ENCODE measurements around the gene TFB1M.
"Not testable (repeated sequence)": the region's sequence is repeated elsewhere in the genome, so short reads cannot be mapped to it uniquely, and the experiment has no call there.

The TFB1M gene

DNA sequence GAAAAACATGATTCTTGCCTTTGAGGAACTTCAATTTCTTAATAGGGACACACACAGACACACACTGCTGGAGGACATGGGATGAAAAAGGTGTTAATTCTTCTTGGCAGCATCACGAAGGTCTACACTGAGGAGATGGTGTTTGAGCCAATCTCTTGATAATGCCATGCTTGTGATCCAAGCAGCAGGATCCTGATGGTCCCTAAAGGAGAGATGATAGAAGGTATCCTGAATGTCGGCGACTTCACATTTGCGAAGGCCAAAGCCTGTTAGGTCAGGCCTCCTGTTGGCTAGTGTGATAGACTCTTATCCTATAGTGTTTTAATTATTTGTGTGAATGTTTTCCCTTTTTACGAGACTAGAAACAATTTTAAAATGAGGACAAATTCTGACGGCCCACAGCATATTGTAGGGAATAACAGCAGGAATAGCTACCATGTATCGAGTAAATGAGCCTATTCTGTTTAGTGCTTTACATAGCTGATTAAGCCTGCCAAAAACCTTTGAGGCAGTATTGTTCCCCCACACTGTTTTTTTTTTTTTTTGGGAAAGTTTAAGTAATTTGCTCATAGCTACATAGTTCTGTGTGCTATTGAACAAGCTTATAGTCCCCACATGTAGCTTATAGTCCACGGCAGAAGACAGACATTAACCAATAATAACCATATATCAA, 15.3 kb upstream of the TFB1M start:
- no peak for DNase-seq (ENCODE audit: low read depth)

DNA sequence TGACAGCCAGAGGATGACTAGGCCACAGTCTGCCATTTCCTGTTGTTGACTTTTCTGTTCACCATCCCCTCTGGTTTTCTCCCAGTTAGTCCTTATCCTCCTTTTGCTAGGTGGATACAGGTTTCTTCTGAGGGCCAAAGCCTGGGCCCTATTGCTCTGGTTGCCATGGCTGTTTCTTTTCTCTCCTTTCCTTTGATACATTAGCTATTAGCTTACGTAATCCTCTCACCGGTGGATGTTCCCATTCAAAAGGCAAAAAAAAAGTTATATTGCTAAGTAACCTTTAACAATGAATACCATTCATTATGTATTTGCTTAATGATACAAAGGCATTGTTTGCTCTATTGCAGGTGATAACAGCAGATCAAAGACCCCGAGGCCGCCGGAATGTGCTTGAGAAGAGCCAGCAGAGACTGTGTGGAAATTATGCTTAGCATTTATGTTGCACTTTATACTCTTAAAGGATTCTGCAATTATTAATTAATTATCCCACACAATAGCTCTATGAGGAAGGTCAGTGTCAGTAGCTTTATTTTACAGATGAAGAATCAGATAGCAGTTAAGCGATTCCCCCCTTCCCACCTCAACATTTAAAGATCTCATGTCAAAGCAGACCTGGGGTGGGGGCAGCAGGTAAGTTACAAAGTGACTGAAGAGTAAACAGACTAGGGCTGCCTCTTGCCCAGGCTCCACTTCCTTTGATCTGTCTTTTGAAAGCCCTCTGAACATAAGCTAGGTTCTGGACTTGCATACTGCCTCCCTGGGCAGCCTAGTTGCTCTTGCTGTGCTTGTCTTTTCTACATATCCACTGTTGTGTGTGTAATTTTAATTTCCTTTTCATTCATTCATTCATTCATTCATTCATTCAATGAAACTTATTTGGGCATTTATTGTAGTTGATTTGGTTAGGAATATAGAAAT, 14.5 kb upstream of the TFB1M start:
- no peak for DNase-seq (ENCODE audit: low read depth)

DNA sequence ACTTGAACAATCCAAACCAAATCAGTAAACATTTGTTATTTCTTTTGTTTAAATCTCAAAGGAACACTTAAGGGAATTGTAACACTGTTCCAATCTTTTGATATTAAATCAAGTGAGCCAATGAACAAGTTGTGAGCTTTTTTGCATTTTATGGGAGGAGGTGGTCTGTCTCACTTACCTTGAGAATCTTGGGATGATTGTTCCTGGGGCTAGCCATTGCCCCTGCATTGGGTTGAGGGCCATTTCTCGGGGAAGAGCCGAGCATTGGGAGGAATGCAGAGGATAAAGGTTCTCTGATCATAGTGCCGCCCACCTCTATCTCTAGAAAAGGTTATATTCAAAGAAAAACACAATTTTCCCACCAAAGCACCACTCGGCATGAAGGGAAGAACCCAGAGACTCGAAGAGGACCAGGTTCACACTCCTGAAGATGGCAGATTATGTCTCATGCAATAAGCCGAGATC, 13.8 kb upstream of the TFB1M start:
- no peak for DNase-seq (ENCODE audit: low read depth)

DNA sequence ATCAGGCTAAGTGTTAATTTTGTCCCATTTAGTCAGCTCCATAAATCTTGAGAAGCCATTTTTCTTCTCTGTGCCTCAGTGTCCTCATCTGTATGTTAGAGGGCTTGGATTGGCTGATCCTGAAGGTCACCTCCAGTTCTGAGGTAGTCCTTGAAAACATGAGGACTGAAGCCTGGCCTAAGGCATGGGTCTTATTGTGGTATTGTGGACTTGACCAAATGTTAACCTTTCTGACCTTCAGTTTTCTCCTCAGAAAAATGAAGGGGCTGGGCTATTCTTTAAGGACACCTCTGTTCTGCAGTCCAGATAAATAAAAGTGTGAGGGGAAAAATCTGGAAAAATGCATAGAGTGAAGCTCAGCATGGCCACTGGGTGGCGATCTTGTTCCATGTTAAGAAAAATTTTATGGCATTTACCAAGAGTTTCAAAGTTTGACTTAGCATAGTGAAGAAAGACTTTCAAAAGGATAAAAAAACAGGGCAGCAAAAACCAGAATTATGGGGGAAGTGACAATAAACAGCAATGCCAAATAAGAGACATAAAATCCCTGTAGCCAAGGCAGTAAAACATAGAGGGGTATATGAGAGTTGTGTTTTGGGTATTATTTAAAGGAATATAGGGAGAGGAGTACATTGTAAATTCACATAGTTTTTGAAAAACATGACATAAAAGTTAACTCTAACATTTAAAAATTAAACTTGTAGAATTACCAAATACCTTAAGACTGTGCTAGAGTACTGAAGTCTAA, 13.2 kb upstream of the TFB1M start:
- DNase-seq (ENCODE audit: low read depth), result peak; percentile 51

DNA sequence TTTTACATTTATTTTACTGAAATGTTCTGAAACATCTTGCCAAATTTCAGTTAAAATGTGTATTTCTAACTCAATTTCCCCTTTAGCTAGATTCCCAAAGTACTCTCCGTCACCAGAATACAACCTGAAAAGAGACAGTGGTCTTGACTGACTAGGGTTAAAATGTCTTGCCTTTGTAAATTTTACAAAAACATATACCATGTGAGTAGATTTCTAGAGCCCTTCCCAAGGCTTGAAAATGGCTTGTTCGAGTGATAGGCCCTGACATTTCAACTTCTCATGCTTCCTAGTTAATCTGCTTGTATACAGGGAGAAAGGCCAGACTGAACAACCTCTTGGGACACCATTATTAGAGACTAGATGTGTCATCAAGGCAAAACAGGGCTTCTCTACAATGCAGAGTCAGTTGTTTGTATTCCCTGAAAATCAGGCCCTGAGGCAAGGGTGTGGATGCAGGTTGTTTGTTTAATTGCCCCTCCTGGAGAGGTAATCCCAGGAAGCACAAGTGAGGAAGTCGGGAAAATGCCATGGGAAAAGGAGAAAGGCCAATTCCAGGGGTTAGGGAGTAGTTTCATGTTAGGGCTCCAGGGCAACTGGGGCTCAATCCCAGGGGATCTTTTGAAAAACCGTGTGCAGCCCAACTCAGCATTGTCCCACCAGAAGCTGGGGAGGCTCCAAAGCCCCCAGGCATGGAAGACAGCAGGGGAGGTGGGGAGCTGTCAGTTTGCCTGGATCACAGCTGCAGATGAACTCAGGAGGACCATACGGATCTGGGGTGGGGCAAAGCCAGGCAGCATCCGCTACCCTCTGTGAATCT, 11.6 kb upstream of the TFB1M start:
- DNase-seq (ENCODE audit: low read depth), result no peak

DNA sequence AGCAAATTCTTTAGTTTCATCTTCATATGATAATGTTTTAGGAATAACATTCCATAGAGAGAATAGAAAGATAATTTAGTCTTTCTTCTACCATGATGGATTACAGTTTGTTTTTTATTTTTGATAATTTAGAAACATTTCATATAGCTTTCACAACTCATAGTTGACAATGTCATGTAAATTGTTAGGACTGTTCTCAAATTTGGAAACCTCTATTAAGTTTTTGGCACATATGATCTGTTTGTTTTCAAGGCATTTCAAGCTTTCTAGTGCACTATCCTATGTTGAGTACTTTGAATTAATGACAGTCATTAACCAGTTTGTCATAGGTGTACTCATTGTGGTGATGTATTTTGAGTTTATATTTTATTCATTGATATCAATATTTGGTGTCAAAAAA, 10.7 kb upstream of the TFB1M start:
- no peak for DNase-seq (ENCODE audit: low read depth)

DNA sequence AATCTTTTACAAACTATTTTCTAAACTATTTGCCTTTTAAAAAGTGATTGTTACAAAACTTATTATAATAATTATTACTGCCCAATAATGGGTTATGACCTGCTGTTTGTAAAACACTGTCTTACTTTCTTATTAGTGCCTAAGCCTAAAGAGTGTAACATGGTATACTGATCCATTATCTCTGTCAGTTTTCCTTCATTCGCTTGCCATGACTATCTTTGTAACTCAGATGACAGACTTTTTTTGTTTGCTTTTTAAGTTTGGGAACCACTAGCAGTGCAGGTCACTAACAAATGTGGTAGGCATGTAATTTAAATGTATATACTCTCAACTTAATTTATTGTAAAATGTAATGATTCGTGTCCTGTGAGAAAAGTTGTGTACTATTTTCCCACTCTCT, 9.9 kb upstream of the TFB1M start:
- DNase-seq (ENCODE audit: low read depth), result no peak

DNA sequence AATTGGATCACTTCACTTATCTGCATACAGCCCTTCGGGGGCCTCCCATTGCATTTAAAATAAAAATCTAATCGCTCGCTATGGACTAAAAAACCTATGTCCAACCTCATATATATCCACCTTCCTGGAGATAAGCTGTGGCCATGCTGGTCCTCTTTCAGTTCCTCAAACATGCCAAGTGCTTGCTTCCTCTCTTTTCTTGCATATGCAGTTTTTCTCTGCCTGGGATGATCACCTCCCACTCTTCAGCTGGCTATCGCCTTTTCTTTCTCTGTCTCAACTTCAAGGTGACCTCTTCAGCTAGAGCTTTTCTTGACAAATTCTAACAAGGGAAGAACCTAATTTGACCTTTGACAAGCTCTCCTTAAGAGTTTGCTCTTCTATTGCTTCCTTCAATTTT, 5.6 kb upstream of the TFB1M start:
- DNase-seq (ENCODE audit: low read depth), result no peak

DNA sequence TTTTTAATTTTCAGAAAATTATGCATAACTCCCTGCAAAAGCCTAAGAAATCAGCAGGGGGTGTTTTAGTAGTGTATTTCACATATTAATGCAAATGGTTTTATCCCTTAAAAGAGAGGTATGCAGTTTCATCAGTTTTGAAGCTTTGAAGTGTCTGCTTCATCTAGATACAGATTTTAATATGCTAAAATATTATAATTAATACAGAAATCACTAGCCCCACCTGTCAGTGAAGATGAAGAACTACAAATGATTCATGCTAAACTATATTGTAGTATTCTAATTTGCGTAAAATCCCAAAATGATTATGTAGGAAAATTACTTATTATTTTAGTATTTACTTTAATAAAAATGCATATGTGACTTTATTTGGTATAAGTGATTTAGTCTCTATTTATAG, 2.9 kb upstream of the TFB1M start:
- DNase-seq (ENCODE audit: low read depth), result no peak

DNA sequence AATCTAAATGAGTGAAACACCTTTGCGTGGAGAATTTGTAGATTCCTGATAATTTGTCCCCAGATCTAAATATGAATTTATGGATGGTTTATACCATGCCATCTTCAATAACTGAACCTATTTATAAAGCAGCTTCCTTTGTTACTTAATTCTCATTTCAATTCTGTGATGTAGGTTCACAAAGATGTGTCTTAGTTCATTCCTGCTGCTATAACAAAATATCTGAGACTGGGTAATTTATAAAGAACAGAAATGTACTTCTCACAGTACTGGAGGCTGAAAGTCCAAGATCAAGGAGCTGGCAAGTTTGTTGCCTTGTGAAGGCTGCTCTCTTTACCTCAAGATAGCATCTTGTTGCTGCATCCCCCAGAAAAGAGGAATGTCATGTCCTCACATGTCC, 2.1 kb upstream of the TFB1M start:
- DNase-seq (ENCODE audit: low read depth), result no peak

DNA sequence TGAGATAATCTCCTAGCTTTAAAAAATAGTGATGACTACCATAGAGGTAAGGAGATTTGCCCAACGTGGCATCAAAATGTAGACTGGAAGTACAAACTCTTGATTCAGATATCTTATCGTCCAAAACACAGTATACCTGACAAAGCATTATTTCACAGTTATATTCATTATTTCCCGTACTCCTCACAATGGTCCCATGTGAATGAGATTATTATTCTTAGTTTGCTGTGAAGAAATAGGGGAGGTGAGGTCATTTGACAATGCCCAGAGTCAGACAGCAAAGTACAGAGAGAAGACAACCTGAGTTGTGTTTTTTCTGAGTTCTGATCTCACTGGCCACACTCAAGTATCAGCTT, 1.2 kb upstream of the TFB1M start:
- no peak for DNase-seq (ENCODE audit: low read depth)

DNA sequence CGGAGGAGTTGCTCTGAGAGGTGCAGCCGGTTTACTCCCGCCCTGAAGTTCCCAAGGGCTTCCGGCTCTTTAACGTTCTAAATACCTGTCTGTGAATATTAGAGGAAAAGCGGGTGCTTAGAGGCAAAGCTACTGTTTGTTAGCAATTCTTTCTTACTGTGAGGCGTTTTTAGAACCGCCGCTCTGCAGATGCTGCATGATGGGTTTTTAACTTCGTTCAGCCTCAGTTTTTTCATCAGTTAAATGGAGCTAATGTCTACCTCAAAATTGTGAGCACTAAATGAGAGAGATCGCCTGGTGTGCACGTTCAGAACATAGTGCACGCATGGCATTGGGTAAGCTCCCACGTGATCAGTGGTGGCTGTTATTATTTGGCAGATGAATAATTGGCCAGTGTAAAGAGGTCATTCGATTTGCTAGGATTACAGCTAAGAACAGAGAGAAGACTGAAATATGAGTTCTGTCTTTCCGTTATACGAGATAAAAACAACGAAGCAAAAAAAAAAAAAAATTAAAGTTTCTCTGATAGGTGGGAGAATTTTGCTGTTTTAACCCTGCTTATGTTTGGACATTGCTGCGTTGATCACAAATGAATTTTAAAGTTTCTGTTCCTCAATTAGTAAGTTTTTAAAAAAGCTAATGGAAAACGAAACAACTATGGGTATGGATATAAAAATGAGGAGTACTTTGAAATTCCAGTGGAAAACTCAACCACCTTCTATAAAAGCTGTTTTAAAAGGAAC, 660 bp upstream of the TFB1M start:
- no peak for DNase-seq (ENCODE audit: low read depth)

DNA sequence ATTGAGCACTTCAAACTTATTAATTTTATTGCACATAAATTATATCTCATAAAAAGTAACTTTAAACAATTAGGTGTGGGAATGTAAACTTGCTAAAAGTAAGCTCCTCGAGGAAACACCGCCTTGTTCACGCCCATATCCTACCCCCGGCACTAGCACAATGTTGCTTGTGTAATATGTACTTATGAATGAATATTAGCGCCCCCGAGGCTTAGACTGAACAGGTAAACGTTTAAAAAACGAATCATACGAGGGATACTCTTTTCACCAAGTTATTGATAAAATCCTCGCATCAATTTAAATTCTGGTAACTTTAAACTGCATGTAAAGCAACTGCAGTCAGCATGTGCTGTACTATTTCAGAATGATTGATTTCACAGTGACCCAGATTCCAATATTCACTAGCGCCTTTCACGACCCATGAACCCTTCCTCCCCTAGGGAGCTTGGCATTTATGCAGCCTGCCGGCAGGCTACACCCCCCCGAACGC, 637 bp downstream of the TFB1M start:
- DNase-seq (ENCODE audit: low read depth), result no peak

DNA sequence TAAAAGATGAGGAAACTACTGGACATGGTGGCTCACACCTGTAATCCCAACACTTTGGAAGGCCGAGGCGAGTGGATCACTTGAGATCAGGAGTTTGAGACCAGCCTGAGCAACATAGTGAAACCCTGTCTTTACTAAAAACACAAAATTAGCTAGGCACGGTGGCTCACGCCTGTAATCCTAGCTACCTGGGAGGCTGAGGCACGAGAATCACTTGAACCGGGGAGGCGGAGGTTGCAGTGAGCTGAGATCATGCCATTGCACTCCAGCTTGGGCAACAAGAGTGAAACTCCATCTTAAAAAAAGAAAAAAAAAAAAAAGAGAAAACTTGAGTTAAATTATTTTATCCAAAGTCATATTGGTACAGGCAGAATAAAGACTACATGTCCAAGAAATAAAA, 1.3 kb downstream of the TFB1M start:
- not testable (repeated sequence) for DNase-seq (ENCODE audit: low read depth)

DNA sequence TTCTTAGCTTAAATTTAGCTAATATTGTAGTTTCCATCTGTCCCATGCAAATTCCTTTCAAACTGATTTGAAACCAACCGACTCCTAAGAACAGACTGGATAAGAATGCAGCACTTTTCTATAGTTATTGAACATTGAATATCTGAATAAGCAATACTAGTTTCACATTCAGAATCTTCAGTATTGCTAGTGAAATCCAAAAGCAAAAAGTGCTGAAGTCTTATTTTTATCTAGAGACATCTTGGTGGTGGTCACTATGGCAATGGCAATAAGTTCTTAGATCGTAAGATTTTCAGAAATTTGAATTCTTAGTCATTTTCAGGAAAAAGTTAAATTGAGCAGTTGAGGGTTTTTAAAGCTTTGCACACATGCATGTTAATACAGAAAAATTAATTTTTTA, 2.7 kb downstream of the TFB1M start:
- no peak for DNase-seq (ENCODE audit: low read depth)

DNA sequence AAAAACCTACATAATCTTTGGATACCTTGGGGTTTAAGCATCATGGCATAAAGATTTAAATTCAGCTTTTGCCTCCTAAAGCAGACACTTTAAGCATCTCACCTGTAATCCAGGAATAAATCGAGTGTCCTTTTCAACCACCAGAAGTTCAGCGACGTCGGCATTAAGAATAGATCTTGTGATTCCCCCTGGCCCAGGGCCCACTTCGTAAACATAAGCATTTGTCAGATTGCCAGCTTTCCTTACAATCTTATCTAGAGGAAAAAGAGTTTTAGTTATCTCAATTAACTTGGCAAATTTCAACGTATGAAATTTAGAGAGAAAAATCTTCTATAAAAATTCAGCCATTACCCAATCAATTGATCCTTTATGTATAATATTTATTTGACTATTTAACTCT, 3.2 kb downstream of the TFB1M start:
- DNase-seq (ENCODE audit: low read depth), result no peak

DNA sequence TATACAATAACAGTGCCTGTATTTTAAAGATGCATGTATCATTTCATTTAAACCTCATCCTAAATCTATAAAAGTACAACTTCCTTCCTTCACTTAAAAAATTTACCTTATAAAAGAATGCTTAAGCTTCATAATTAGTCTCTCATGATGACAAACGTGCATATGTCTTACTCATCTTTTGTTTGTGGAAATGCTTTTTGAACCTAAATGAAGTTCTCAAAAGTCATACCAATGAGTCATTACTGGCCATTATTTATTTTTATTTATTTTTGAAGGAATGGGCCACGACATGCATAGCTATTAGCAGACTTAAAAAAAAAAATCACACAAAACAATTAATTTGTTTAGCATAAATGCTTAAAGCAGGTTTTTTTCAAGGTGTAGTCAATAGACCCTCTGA, 3.7 kb downstream of the TFB1M start:
- DNase-seq (ENCODE audit: low read depth), result no peak

DNA sequence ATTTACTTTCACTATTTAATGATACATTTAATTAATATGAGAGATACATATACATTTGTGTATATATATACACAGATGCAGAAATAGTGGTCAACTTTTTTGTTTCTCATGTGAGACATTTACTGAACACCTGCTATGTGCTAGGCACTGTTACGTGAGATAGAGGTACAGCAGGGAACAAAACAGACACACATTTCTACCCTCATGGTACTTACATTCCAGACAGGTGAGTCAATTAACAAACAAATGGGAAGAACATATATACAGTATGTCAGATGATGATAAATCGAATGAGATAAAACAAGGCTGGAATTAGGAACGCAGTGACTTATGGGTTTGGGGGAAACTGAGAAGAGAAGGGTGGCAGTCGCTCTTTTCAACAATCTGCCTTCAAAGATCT, 5.1 kb downstream of the TFB1M start:
- DNase-seq (ENCODE audit: low read depth), result no peak

DNA sequence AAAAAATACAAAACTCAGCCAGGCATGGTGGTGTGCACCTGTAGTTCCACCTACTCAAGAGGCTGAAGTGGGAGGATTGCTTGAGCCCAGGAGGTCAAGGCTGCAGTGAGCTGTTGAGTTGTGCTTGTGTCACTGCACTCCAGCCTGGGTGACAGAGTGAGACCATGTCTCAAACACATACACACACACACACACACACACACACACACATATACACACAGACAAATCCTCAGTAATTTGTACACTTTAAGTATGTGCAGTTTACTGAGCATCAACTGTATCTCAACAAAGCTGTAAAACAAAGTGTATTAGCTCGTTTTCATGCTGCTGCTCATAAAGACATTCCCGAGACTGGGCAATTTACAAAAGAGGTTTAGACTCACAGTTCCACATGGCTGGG, 7.3 kb downstream of the TFB1M start:
- no peak for DNase-seq (ENCODE audit: low read depth)

DNA sequence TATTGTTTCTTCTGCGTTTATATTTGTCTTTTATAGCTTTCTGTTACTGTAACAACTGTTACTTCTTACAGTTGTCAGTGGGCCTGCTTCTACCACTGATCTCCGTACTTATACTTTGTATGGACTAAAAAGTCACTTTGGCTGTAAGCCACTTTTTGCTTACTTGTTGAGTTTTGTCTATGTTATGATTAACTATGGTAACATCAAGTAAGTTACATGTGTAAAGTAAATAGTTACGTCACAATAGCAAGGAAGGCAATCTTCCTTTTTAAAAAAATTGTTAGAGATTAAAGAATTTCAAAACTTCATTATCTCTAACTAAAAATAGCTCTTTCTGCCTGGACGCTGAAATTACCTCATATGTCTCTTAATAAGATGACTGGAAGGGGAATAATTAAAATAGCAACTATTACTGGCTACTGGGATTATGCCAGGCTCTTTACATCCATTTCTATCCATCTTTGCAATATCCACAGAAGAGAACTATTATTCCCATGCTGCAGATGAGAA, 10.9 kb downstream of the TFB1M start:
- DNase-seq (ENCODE audit: low read depth), result no peak

DNA sequence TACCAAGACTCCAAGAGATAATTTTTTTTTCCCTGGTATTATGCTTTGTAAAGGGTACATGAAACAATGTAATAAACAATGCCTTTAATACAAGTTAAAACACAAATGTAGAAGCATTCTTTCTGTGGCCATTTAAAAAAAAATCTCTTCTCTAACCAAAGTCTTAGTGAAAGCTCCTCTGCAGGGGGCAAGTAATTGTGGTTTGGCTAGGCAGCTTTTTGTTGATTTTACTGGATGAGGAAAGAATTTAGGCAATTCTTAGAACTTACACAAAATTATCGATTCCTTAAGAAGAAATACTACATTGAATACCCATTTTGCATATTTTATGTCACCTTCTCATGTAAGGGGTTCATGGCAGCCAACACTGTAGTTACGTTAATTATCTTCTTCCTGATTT, 12.4 kb downstream of the TFB1M start:
- no peak for DNase-seq (ENCODE audit: low read depth)

All from non-pigmented ciliary epithelial cell (primary cell).